Mucosa of rectum (tissue), 2 donors: ENCODE measurements around the gene SLC28A2.
"Not testable (repeated sequence)": the region's sequence is repeated elsewhere in the genome, so short reads cannot be mapped to it uniquely, and the experiment has no call there.

Source experiments
- H3K27ac ChIP-seq, 2 donors: one replicate each; pipeline ENCODE4 v1.7.0; 2013; ENCODE audit warnings: inconsistent platforms in 2 of 2, low read depth in 2 of 2, low read length in 2 of 2
- H3K27me3 ChIP-seq, 2 donors: one replicate each; pipeline ENCODE4 v1.7.0; 2013; ENCODE audit warnings: low read length in 2 of 2; ENCODE audit not compliant: control insufficient read depth in 2 of 2, insufficient read depth in 2 of 2
- H3K36me3 ChIP-seq, 2 donors: one replicate each; pipeline ENCODE4 v1.7.0; 2013; ENCODE audit warnings: low read length in 2 of 2; ENCODE audit not compliant: control insufficient read depth in 2 of 2, insufficient read depth in 2 of 2
- H3K4me1 ChIP-seq, 2 donors: one replicate each; pipeline ENCODE4 v1.7.0; 2013; ENCODE audit warnings: low read length in 2 of 2, mild to moderate bottlenecking in 1 of 2; ENCODE audit not compliant: control insufficient read depth in 2 of 2, insufficient read depth in 2 of 2
- H3K4me3 ChIP-seq, 2 donors: one replicate each; pipeline ENCODE4 v1.7.0; 2013; ENCODE audit warnings: low read length in 2 of 2
- H3K9ac ChIP-seq, 2 donors: one replicate each; pipeline ENCODE4 v1.7.0; 2013; ENCODE audit warnings: low read length in 2 of 2, low read depth in 1 of 2, mild to moderate bottlenecking in 1 of 2
- H3K9me3 ChIP-seq, 2 donors: one replicate each; pipeline ENCODE4 v1.7.0; 2013; ENCODE audit warnings: low read length in 2 of 2; ENCODE audit not compliant: control insufficient read depth in 2 of 2
- donor health status: healthy.
- donor health status: Normal muscosa, but diverticular disease.

Gene SLC28A2

GRCh38 chr15:45231132-45231531, 20.9 kb upstream of the SLC28A2 start:
- H3K27me3 ChIP-seq = peaks cover 0 to 3% of the 10 kb centered on the region in 2 donors
- H3K9me3 ChIP-seq = no peaks in the 10 kb centered on the region
- H3K36me3 ChIP-seq = no peaks in the 10 kb centered on the region
- H3K4me1 ChIP-seq = no peaks in the 10 kb centered on the region
- no peak overlapping the region for H3K9ac ChIP-seq
- no peak overlapping the region for H3K27ac ChIP-seq
- no peak overlapping the region for H3K4me3 ChIP-seq

GRCh38 chr15:45231864-45232562, 20.0 kb upstream of the SLC28A2 start:
- no peaks in the 10 kb centered on the region for H3K4me1 ChIP-seq
- H3K27me3 ChIP-seq = peaks cover 0 to 3% of the 10 kb centered on the region in 2 donors
- H3K36me3 ChIP-seq = no peaks in the 10 kb centered on the region
- H3K4me3 ChIP-seq = no peak overlapping the region
- no peak overlapping the region for H3K9ac ChIP-seq
- no peaks in the 10 kb centered on the region for H3K9me3 ChIP-seq
- no peak overlapping the region for H3K27ac ChIP-seq

- Histone ChIP-seq H3K4me1 (no peaks in the 10 kb centered on the region), H3K36me3 (no peaks in the 10 kb centered on the region), H3K9ac (no peak overlapping the region), H3K27me3 (peaks cover 0 to 3% of the 10 kb centered on the region in 2 donors), H3K9me3 (no peaks in the 10 kb centered on the region), H3K4me3 (no peak overlapping the region), H3K27ac (no peak overlapping the region)
These were observed 17.3 kb upstream of the SLC28A2 start for GRCh38 chr15:45234562-45235235.

GRCh38 chr15:45236806-45237205, 15.2 kb upstream of the SLC28A2 start:
- not testable (repeated sequence) for H3K36me3 ChIP-seq, H3K9me3 ChIP-seq, H3K4me3 ChIP-seq, H3K27ac ChIP-seq, H3K4me1 ChIP-seq, H3K9ac ChIP-seq, H3K27me3 ChIP-seq

GRCh38 chr15:45242289-45242688, 9.7 kb upstream of the SLC28A2 start:
- Histone ChIP-seq H3K9ac (no peak overlapping the region), H3K4me3 (no peak overlapping the region), H3K36me3 (no peaks in the 10 kb centered on the region), H3K27me3 (no peaks in the 10 kb centered on the region), H3K4me1 (no peaks in the 10 kb centered on the region), H3K9me3 (peaks cover 8 to 24% of the 10 kb centered on the region in 2 donors), H3K27ac (no peak overlapping the region)

- Histone ChIP-seq H3K9me3 (peaks cover 0 to 6% of the 10 kb centered on the region in 2 donors), H3K9ac (no peak overlapping the region), H3K36me3 (no peaks in the 10 kb centered on the region), H3K4me1 (peaks cover 2 to 9% of the 10 kb centered on the region in 2 donors), H3K4me3 (no peak overlapping the region), H3K27me3 (no peaks in the 10 kb centered on the region), H3K27ac (peak overlapping the region; percentile 71 to 75)
These were observed 2.8 kb upstream of the SLC28A2 start for GRCh38 chr15:45249125-45249780.

- Histone ChIP-seq H3K9me3 (no peaks in the 10 kb centered on the region), H3K9ac (no peak overlapping the region), H3K27me3 (no peaks in the 10 kb centered on the region), H3K4me1 (peaks cover 2 to 7% of the 10 kb centered on the region in 2 donors), H3K27ac (no peak overlapping the region), H3K36me3 (no peaks in the 10 kb centered on the region), H3K4me3 (peak overlapping the region in 1 of 2 donors; percentile 37)
These were observed 1.3 kb downstream of the SLC28A2 start for GRCh38 chr15:45253330-45253729.

GRCh38 chr15:45254405-45254804, 2.4 kb downstream of the SLC28A2 start:
- H3K27me3 ChIP-seq = no peaks in the 10 kb centered on the region
- no peaks in the 10 kb centered on the region for H3K36me3 ChIP-seq
- H3K4me3 ChIP-seq = no peak overlapping the region
- no peak overlapping the region for H3K9ac ChIP-seq
- H3K9me3 ChIP-seq = no peaks in the 10 kb centered on the region
- no peak overlapping the region for H3K27ac ChIP-seq
- H3K4me1 ChIP-seq = no peaks in the 10 kb centered on the region

GRCh38 chr15:45254824-45255223, 2.8 kb downstream of the SLC28A2 start:
- not testable (repeated sequence) for H3K27ac ChIP-seq, H3K9ac ChIP-seq, H3K4me3 ChIP-seq, H3K9me3 ChIP-seq, H3K36me3 ChIP-seq, H3K4me1 ChIP-seq, H3K27me3 ChIP-seq

GRCh38 chr15:45259796-45260195, 7.8 kb downstream of the SLC28A2 start:
- H3K27me3 ChIP-seq = no peaks in the 10 kb centered on the region
- no peaks in the 10 kb centered on the region for H3K4me1 ChIP-seq
- H3K9me3 ChIP-seq = no peaks in the 10 kb centered on the region
- H3K9ac ChIP-seq = no peak overlapping the region
- H3K36me3 ChIP-seq = peaks cover 0 to 3% of the 10 kb centered on the region in 2 donors
- H3K4me3 ChIP-seq = no peak overlapping the region
- no peak overlapping the region for H3K27ac ChIP-seq
